HG03060 (cell line): ENCODE measurements around the gene SH3BP4.

Source experiments
- ATAC-seq: cut with Tn5 transposase; IDR thresholded peaks from one replicate; pipeline ENCODE4 v1.9.1; 2021; ENCODE audit warnings: low read depth, moderate number of reproducible peaks; ENCODE audit not compliant: unreplicated experiment

The SH3BP4 gene

GRCh38 chr2:234945339-234945873 lies 6.4 kb upstream of the SH3BP4 start:
- ATAC-seq: no peak

GRCh38 chr2:234947556-234947955 lies 4.3 kb upstream of the SH3BP4 start:
- no peak for ATAC-seq

- ATAC-seq: no peak
Observed at GRCh38 chr2:234949762-234950434, 1.9 kb upstream of the SH3BP4 start.

GRCh38 chr2:234950435-234950729 lies 1.4 kb upstream of the SH3BP4 start:
- no peak for ATAC-seq

GRCh38 chr2:234950730-234951663 lies 820 bp upstream of the SH3BP4 start:
- no peak for ATAC-seq

GRCh38 chr2:234952270-234953115 lies 676 bp downstream of the SH3BP4 start:
- no peak for ATAC-seq

- ATAC-seq: no peak
Observed at GRCh38 chr2:234953116-234954031, 1.6 kb downstream of the SH3BP4 start.

- no peak for ATAC-seq
Observed at GRCh38 chr2:234954551-234954992, 2.8 kb downstream of the SH3BP4 start.

- ATAC-seq: no peak
Observed at GRCh38 chr2:234955091-234955591, 3.3 kb downstream of the SH3BP4 start.

GRCh38 chr2:234955971-234956509 lies 4.2 kb downstream of the SH3BP4 start:
- no peak for ATAC-seq

- ATAC-seq: no peak
Observed at GRCh38 chr2:234957834-234958135, 6.0 kb downstream of the SH3BP4 start.

GRCh38 chr2:234958311-234958710 lies 6.5 kb downstream of the SH3BP4 start:
- ATAC-seq: no peak

GRCh38 chr2:234958746-234959395 lies 7.1 kb downstream of the SH3BP4 start:
- ATAC-seq: no peak

- ATAC-seq: no peak
Observed at GRCh38 chr2:234960175-234961088, 8.6 kb downstream of the SH3BP4 start.

GRCh38 chr2:234961784-234962183 lies 10.0 kb downstream of the SH3BP4 start:
- ATAC-seq: no peak

GRCh38 chr2:234963773-234964615 lies 12.2 kb downstream of the SH3BP4 start:
- ATAC-seq: no peak
